ENCODE measurements around the gene TGFA. TPM values are rescaled to one million over a fixed set of nuclear protein-coding genes. Genes with fewer than 3 reads are reported as not detected.

Gene TGFA
- total and polyA plus RNA-seq, 11 donors, result 0.50 to 4.9 (median 1.0) TPM

Other genes starting within 250 kb of the TGFA start
- gene ADD2, start 214.4 kb upstream of the TGFA start, total RNA-seq, result 1 to 10 TPM in 8 of 9 donors, under 1 TPM in 1; 0.49 to 7.3 (median 3.7) TPM
- under 1 TPM; 0.55 to 0.61 TPM for gene ADD2, start 214.4 kb upstream of the TGFA start, polyA plus RNA-seq
- gene FIGLA, start 236.8 kb upstream of the TGFA start, total RNA-seq, result not detected
- gene FIGLA, start 236.8 kb upstream of the TGFA start, polyA plus RNA-seq, result not detected

Measured in heart left ventricle (tissue), 11 donors.